Heart left ventricle (tissue), 16 donors: Measurements from ENCODE around the gene IL17RC. TPM values are rescaled to one million over a fixed set of nuclear protein-coding genes. Genes with fewer than 3 reads are reported as not detected.
"Not testable (repeated sequence)": the region's sequence is repeated elsewhere in the genome, so short reads cannot be mapped to it uniquely, and the experiment has no call there.

Experiments
- ATAC-seq, 4 donors: fragments of 200-7000 bp; cut with Tn5 transposase; one replicate each; pipeline ENCODE4 v1.9.1; 2020 to 2022; ENCODE audit warnings: moderate library complexity in 4 of 4, mild to moderate bottlenecking in 3 of 4, moderate number of reproducible peaks in 1 of 4
- DNase-seq, 5 donors: peaks; one replicate each; pipeline ENCODE4 v3.0.0-alpha.2; 2020
- H3K27ac ChIP-seq, 12 donors: fragments of 200-600 bp; sonication (generic) in 4 of 12; one replicate each; pipeline versions ENCODE4 v1.5.0 to v1.8.0; 2016 to 2022; ENCODE audit warnings: mild to moderate bottlenecking in 2 of 12
- H3K27me3 ChIP-seq, 9 donors: fragments of 200-600 bp; sonication (generic) in 2 of 9; one replicate each; pipeline versions ENCODE4 v1.5.1 to v1.8.0; 2016 to 2022; ENCODE audit warnings: mild to moderate bottlenecking in 3 of 9
- H3K36me3 ChIP-seq, 9 donors: fragments of 200-600 bp; sonication (generic) in 2 of 9; one replicate each; pipeline versions ENCODE4 v1.5.0 to v1.8.0; 2018 to 2022; ENCODE audit warnings: mild to moderate bottlenecking in 2 of 9
- H3K4me1 ChIP-seq, 12 donors: fragments of 200-600 bp; sonication (generic) in 4 of 12; one replicate each; pipeline versions ENCODE4 v1.5.0 to v1.8.0; 2016 to 2022; ENCODE audit warnings: mild to moderate bottlenecking in 3 of 12
- H3K4me3 ChIP-seq, 12 donors: fragments of 200-600 bp; sonication (generic) in 4 of 12; one replicate each; pipeline versions ENCODE4 v1.5.0 to v1.8.0; 2017 to 2022; ENCODE audit warnings: mild to moderate bottlenecking in 9 of 12, moderate library complexity in 4 of 12
- H3K9me3 ChIP-seq, 12 donors: fragments of 200-600 bp; sonication (generic) in 4 of 12; one replicate each; pipeline versions ENCODE4 v1.5.0 to v1.8.0; 2016 to 2022; ENCODE audit warnings: mild to moderate bottlenecking in 1 of 12
- POLR2A ChIP-seq, 2 donors: fragments of 450-650 bp; IDR thresholded peaks; one replicate each; pipeline ENCODE4 v1.6.1; 2017; ENCODE audit warnings: antibody characterized with exemption in 2 of 2, mild to moderate bottlenecking in 2 of 2, moderate library complexity in 2 of 2
- WGBS, 4 donors: extraction: QIAGEN DNeasy Blood & Tissue Kit in 2 of 4; methylation state at CpG; one replicate each; pipeline versions ENCODE4 v1.1.5 to v1.1.7; 2013 to 2018; 5-methylcytosine and 5-hydroxymethylcytosine counted together
- intact Hi-C, 10 donors: fragments of 100-400 bp; cut with DNase I; formaldehyde crosslinking; loops; one replicate each; pipeline versions ENCODE4 v1.11.1 to v1.14.2; 2022
- polyA plus RNA-seq, 2 donors: library from polyadenylated mRNA; stranded (reverse); fragments of 200-250 nt; gene quantifications; one replicate each; pipeline ENCODE4 v1.2.3, GENCODE V29; 2013
- total RNA-seq, 9 donors: library from RNA; depleted of rRNA in 2 of 9; stranded (reverse); fragments of >200 nt in 2 of 9; fragmentation: NEBNext Ultra II Directional in 3 of 9; extraction: Animal tissue kit (Norgen Biotek cat#: 25700) in 3 of 9; gene quantifications; one replicate each; pipeline versions ENCODE4 v1.1.0 to v1.2.4, GENCODE V29; 2016 to 2023
- TF ChIP-seq, protein P1 (sequence below), 12 donors: fragments of 200-600 bp; sonication (generic) in 4 of 12; IDR thresholded peaks; one replicate each; pipeline versions ENCODE4 v1.5.0 to v1.8.0; 2018 to 2022; ENCODE audit warnings: antibody characterized with exemption in 12 of 12, mild to moderate bottlenecking in 5 of 12
- donor health status: ischemic (EF 13 %, LVEDD 7.1; RV severe dilation, severe dysfunction).
- donor health status: healthy with polysubstance abuse.
- donor health status: DM: no; HTN: yes; CAD: no.
- donor health status: DM: no; HTN: no; CAD: no.
- donor health status: ischemic (EF 25% LVEDD 6.9; RV normal size, moderate dysfunction).
- donor health status: ischemic (EF 25% LVEDD 5.7; RV mildly dilated, moderate dysfunction).
- donor health status: healthy.
- donor health status: DM: yes; HTN: yes; CAD: no.
- donor health status: ischemic (EF 35%, LVEDD 5.7; RV mildly dilated, moderate dysfunction).
- donor health status: nonischemic (EF 11% LVEDD 7.7; RV severe dilation, severe dysfunction).
- donor health status: DM: yes; HTN: yes; CAD: no.
- donor health status: PGD.
- donor health status: ischemic (EF 29% LVEDD 5.4; RV normal size, mild dysfunction).
- donor health status: nonischemic (EF 23%, LVEDD 6.1; RV moderate dilation, normal function).

The IL17RC gene
- total and polyA plus RNA-seq, 11 donors = 20.6 to 45.3 (median 30.9) TPM

DNA sequence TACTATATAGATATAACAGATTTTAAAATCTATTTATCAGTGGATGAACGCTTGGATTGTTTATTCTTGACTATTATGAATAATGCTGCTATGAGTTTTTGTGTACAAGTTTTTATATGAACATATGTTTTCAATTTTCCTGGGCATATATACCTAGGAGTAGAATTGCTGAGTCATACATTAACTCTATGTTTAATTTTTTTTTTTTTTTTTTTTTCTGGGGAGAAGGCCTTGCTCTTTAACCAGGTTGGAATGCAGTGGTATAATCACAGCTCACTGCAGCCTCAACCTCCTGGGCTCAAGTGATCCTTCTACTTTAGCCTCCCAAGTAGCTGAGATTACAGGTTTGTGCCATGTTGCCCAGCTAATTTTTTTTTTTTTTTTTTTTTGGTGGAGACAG lies 45.9 kb upstream of the IL17RC start:
- intact Hi-C loops = no loop called here
- Histone ChIP-seq H3K36me3 (no peaks in the 10 kb centered on the region), H3K9me3 (no peaks in the 10 kb centered on the region), H3K4me3 (no peak overlapping the region), H3K27ac (no peak overlapping the region), H3K27me3 (no peaks in the 10 kb centered on the region), H3K4me1 (no peaks in the 10 kb centered on the region)
- 37 to 98% (median 48%) methylated on average over 1 of the region's 1 CpG for WGBS, 4 donors
- no peak for TF ChIP-seq POLR2A (IDR thresholded peaks at IDR 0.05)
- TF ChIP-seq, protein P1, sequence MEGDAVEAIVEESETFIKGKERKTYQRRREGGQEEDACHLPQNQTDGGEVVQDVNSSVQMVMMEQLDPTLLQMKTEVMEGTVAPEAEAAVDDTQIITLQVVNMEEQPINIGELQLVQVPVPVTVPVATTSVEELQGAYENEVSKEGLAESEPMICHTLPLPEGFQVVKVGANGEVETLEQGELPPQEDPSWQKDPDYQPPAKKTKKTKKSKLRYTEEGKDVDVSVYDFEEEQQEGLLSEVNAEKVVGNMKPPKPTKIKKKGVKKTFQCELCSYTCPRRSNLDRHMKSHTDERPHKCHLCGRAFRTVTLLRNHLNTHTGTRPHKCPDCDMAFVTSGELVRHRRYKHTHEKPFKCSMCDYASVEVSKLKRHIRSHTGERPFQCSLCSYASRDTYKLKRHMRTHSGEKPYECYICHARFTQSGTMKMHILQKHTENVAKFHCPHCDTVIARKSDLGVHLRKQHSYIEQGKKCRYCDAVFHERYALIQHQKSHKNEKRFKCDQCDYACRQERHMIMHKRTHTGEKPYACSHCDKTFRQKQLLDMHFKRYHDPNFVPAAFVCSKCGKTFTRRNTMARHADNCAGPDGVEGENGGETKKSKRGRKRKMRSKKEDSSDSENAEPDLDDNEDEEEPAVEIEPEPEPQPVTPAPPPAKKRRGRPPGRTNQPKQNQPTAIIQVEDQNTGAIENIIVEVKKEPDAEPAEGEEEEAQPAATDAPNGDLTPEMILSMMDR (IDR thresholded peaks at IDR 0.05) = no peak
- no peak for ATAC-seq
- no peak for DNase-seq

DNA sequence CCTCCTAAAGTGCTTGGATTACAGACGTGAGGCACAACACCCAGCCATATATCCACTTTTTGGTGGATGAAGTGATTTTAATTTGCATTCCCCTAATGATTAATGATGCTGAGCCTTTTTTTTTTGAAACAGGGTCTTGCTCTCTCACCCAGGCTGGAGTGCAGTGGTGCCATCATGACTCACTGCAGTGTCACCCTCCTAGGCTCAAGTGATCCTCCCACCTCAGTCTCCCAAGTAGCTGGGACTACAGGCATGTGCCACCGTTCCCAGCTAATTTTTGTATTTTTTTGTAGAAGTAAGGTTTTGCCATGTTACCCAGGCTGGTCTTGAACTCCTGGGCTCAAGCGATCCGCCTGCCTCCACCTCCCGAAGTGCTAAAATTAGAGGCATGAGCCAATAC lies 44.8 kb upstream of the IL17RC start:
- H3K36me3 ChIP-seq, ATAC-seq, H3K4me1 ChIP-seq, H3K9me3 ChIP-seq, DNase-seq, H3K27ac ChIP-seq, intact Hi-C loops, H3K4me3 ChIP-seq, H3K27me3 ChIP-seq: not testable (repeated sequence)
- 92 to 98% (median 96%) methylated on average over 5 of the region's 5 CpGs for WGBS, 4 donors

DNA sequence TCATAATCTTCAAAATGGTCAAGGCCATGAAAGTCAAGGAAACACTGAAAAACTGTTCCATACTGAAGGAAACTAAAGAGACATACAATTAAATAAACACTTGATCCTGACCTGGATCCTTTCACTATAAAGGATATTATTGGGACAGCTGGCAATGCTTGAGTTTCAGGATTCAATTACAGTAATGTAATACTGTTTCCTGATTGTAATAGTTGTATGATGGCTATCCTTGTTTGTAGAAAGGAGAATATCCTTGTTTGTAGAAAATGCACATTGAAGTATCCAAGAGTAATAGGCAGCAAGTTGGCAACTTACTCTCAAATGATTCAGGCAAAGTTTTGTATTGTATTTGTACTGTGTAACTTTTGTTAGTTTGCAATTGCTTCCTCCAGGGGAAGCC lies 41.5 kb upstream of the IL17RC start:
- intact Hi-C loops = no loop called here
- no peak overlapping the region for H3K27ac ChIP-seq
- ATAC-seq = no peak
- DNase-seq = no peak
- no peaks in the 10 kb centered on the region for H3K9me3 ChIP-seq
- TF ChIP-seq, protein P1 (IDR thresholded peaks at IDR 0.05) = no peak
- no peak for TF ChIP-seq POLR2A (IDR thresholded peaks at IDR 0.05)
- no peaks in the 10 kb centered on the region for H3K4me1 ChIP-seq
- no peaks in the 10 kb centered on the region for H3K27me3 ChIP-seq
- no peaks in the 10 kb centered on the region for H3K36me3 ChIP-seq
- H3K4me3 ChIP-seq = no peak overlapping the region

DNA sequence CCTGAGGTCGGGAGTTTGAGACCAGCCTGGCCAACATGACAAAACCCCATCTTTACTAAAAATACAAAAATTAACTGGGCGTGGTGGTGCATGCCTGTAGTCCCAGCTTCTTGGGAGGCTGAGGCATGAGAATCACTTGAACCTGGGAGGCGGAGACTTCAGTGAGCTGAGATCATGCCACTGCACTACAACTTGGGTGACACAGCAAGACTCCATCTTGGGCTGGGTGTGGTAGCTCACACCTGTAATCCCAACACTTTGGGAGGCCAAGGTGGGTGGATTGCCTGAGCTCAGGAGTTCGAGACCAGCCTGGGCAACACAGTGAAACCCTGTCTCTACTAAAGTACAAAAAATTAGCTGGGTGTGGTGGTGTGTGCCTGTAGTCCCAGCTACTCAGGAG lies 40.6 kb upstream of the IL17RC start:
- H3K4me3 ChIP-seq, intact Hi-C loops: not testable (repeated sequence)

DNA sequence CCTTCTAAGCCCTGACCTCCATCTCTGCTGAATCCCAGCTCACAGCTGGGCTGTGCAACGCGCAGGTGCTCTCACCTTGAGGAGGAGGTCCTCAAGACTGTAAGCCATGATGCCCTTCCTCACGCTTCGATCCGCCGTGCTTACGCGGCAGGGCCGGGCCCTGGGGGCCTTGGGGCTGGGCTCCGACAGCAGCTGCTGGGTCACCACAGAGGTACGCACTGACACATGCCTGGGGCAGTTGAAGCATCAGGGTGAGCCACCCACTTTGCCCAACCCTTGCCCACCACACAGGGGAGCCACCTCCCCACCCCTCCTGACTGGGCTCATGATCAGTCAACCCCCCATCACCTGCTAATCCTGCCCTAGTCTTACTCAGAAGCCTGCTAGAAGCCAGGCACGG lies 39.9 kb upstream of the IL17RC start:
- no peaks in the 10 kb centered on the region for H3K36me3 ChIP-seq
- intact Hi-C loops = no loop called here
- H3K27me3 ChIP-seq = no peaks in the 10 kb centered on the region
- 86 to 92% (median 89%) methylated on average over 12 of the region's 12 CpGs for WGBS, 4 donors
- no peak for TF ChIP-seq POLR2A (IDR thresholded peaks at IDR 0.05)
- TF ChIP-seq, protein P1 (IDR thresholded peaks at IDR 0.05) = no peak
- H3K27ac ChIP-seq = no peak overlapping the region
- no peak overlapping the region for H3K4me3 ChIP-seq
- H3K9me3 ChIP-seq = no peaks in the 10 kb centered on the region
- ATAC-seq (no peak), DNase-seq (no peak)
- H3K4me1 ChIP-seq = no peaks in the 10 kb centered on the region

More for the DNA sequence above, 40.6 kb upstream of the IL17RC start:
- not testable (repeated sequence) for H3K4me1 ChIP-seq, ATAC-seq, H3K27ac ChIP-seq, H3K9me3 ChIP-seq, DNase-seq, H3K27me3 ChIP-seq, H3K36me3 ChIP-seq
- WGBS, 4 donors = 81 to 90% (median 85%) methylated on average over 4 of the region's 4 CpGs
